Thyroid gland (tissue), 4 donors: ENCODE measurements around the gene SNRPB2. TPM values are rescaled to one million over a fixed set of nuclear protein-coding genes. Genes with fewer than 3 reads are reported as not detected.

Experiments
- DNase-seq, 2 donors: peaks; one replicate each; pipeline ENCODE4 v3.0.0-alpha.2; 2019
- H3K27ac ChIP-seq, 3 donors: fragments of 200-600 bp; sonication (generic); 1 replicate in 2 of 3; 2 replicates in 1 of 3; pipeline ENCODE4 v1.5.1; 2016 to 2019; ENCODE audit warnings: mild to moderate bottlenecking in 1 of 3, moderate library complexity in 1 of 3
- H3K27me3 ChIP-seq: fragments of 200-600 bp; sonication (generic); one replicate; pipeline ENCODE4 v1.5.1; 2019
- H3K36me3 ChIP-seq, 2 donors: fragments of 200-600 bp; sonication (generic); one replicate each; pipeline ENCODE4 v1.5.1; 2016 to 2019
- H3K4me1 ChIP-seq, 2 donors: fragments of 200-600 bp; sonication (generic); one replicate each; pipeline ENCODE4 v1.5.1; 2017 to 2019
- H3K4me3 ChIP-seq, 3 donors: fragments of 200-600 bp; sonication (generic); replicated peaks in 1 of 3; 1 replicate in 2 of 3; 2 replicates in 1 of 3; pipeline ENCODE4 v1.5.1; 2016; ENCODE audit warnings: mild to moderate bottlenecking in 1 of 3
- H3K9me3 ChIP-seq: fragments of 200-600 bp; sonication (generic); one replicate; pipeline ENCODE4 v1.5.1; 2017
- POLR2A ChIP-seq, 2 donors: fragments of 450-650 bp; IDR thresholded peaks; one replicate each; pipeline ENCODE4 v1.6.1; 2017; ENCODE audit warnings: antibody characterized with exemption in 2 of 2, mild to moderate bottlenecking in 2 of 2, moderate library complexity in 1 of 2
- WGBS, 2 donors: methylation state at CpG; one replicate each; pipeline ENCODE4 v1.1.5; 2017; 5-methylcytosine and 5-hydroxymethylcytosine counted together
- intact Hi-C: fragments of 100-400 bp; cut with DNase I; formaldehyde crosslinking; loops from one replicate; pipeline ENCODE4 v1.15.1; 2023
- total RNA-seq, 4 donors: library from RNA; depleted of rRNA; stranded (reverse); fragments of >200 nt; gene quantifications; one replicate each; pipeline ENCODE4 v1.2.3, GENCODE V29; 2016
- TF ChIP-seq, protein P1 (sequence below), 6 experiments: fragments of 200-600 bp in 3 of 6; fragments of 450-650 bp in 3 of 6; sonication (generic) in 3 of 6; IDR thresholded peaks; one replicate each; pipeline ENCODE4 v1.5.1; 2016 to 2019; ENCODE audit warnings: antibody characterized with exemption in 6 of 6, mild to moderate bottlenecking in 2 of 6, inconsistent platforms in 1 of 6, moderate library complexity in 1 of 6

SNRPB2 gene
- 10 to 100 TPM; 24.8 to 42.0 (median 35.2) TPM for total RNA-seq

GRCh38 chr20:16729565-16730460 lies at the start of gene SNRPB2:
Gene SNRPB2, plus strand, starts transcription at chr20:16730026. Its CDS starts 1,677 bp downstream, at chr20:16731703.
- intact Hi-C loops: no loop called here

DNA sequence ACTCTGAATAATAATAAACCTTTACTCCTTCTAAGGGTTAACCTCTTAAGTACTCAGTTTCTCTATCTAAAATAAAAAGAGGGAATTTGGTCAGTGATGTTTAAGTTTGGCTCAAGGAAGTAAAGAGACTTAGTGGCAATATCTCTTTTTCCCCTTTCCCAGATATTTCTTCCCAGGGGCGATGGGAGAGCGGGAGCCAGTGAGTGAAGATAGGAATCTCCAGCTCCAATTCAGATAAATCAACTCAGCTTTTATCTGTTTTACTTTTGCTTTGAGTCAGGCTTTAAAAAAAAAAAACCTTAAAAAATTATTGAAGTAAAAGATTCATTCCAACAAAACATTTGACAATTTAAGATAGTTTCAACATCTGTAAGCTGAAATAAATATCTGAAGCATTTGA lies 45.4 kb upstream of the SNRPB2 start:
- Histone ChIP-seq H3K36me3 (no peaks in the 10 kb centered on the region), H3K4me3 (no peak overlapping the region), H3K27me3 (no peaks in the 10 kb centered on the region), H3K4me1 (no peaks in the 10 kb centered on the region), H3K9me3 (no peaks in the 10 kb centered on the region), H3K27ac (no peak overlapping the region)
- TF ChIP-seq, protein P1, sequence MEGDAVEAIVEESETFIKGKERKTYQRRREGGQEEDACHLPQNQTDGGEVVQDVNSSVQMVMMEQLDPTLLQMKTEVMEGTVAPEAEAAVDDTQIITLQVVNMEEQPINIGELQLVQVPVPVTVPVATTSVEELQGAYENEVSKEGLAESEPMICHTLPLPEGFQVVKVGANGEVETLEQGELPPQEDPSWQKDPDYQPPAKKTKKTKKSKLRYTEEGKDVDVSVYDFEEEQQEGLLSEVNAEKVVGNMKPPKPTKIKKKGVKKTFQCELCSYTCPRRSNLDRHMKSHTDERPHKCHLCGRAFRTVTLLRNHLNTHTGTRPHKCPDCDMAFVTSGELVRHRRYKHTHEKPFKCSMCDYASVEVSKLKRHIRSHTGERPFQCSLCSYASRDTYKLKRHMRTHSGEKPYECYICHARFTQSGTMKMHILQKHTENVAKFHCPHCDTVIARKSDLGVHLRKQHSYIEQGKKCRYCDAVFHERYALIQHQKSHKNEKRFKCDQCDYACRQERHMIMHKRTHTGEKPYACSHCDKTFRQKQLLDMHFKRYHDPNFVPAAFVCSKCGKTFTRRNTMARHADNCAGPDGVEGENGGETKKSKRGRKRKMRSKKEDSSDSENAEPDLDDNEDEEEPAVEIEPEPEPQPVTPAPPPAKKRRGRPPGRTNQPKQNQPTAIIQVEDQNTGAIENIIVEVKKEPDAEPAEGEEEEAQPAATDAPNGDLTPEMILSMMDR (IDR thresholded peaks at IDR 0.05): no peak
- TF ChIP-seq POLR2A (IDR thresholded peaks at IDR 0.05): no peak
- WGBS, 2 donors: 89 to 96% methylated on average over 2 of the region's 2 CpGs
- intact Hi-C loops: no loop called here
- no peak for DNase-seq

More at GRCh38 chr20:16729565-16730460, at the start of gene SNRPB2:
- Histone ChIP-seq H3K4me3 (peak within 1 kb of the TSS; percentile 59 to 94 (median 91)), H3K4me1 (peaks cover 12% of the 10 kb centered on the region in 2 donors), H3K27me3 (no peaks in the 10 kb centered on the region), H3K27ac (peak within 1 kb of the TSS; percentile 66 to 77 (median 71)), H3K9me3 (no peaks in the 10 kb centered on the region), H3K36me3 (peaks cover 6 to 22% of the 10 kb centered on the region in 2 donors)
- WGBS, 2 donors: 5% methylated on average over 54 to 57 of the region's 57 CpGs
- TF ChIP-seq POLR2A (IDR thresholded peaks at IDR 0.05): peak in 1 of 2 donors; percentile 69
- TF ChIP-seq, protein P1 (IDR thresholded peaks at IDR 0.05): no peak
- DNase-seq: peak; percentile 94 to 95

DNA sequence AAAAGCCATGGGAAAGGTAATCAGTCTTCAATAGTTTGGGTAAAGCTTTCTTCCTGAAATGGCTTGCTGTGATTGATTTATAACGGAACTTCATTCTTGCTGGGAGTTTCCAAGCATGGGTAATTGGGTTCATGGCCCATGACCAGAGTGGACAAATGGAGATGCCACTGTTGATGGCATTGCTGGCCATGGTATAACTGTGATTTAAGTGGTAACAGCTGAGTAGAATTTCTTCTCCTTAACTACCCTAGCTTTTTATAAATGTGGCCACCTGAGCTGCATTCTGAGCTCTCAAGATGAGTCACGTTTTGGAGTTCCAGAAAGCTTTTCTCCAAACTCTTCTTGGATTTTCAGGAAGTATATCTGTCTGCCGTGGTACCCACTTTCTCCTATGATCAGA lies 39.9 kb upstream of the SNRPB2 start:
- no peaks in the 10 kb centered on the region for H3K9me3 ChIP-seq
- TF ChIP-seq, protein P1 (IDR thresholded peaks at IDR 0.05): no peak
- TF ChIP-seq POLR2A (IDR thresholded peaks at IDR 0.05): no peak

DNA sequence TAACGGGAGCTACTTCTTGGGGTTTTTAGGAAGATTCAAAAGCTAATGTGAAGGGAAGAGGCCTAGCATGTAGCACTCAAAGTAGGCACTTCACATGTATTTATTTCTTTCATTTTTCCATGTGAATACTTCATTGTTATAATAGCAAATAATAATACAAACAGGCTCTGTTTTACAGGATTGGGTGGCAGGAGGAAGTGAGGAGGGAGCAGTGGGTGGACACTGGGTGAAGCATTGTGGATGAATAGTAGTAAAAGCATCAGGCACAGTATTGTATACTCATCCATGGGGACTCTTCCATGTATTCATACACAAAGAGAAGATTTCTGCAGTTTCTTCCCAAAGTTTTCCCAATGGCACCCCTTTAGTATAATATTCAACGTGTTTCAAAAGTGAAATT lies 38.4 kb upstream of the SNRPB2 start:
- DNase-seq: no peak
- Histone ChIP-seq H3K4me1 (no peaks in the 10 kb centered on the region), H3K27ac (no peak overlapping the region), H3K27me3 (no peaks in the 10 kb centered on the region), H3K9me3 (no peaks in the 10 kb centered on the region), H3K36me3 (no peaks in the 10 kb centered on the region), H3K4me3 (no peak overlapping the region)
- TF ChIP-seq POLR2A (IDR thresholded peaks at IDR 0.05): no peak
- TF ChIP-seq, protein P1 (IDR thresholded peaks at IDR 0.05): no peak
- intact Hi-C loops: no loop called here
- WGBS, 2 donors: 79 to 80% methylated on average over 2 of the region's 2 CpGs

More for the DNA sequence above, 39.9 kb upstream of the SNRPB2 start:
- intact Hi-C loops: no loop called here
- Histone ChIP-seq H3K36me3 (no peaks in the 10 kb centered on the region), H3K27me3 (no peaks in the 10 kb centered on the region), H3K27ac (no peak overlapping the region), H3K4me1 (no peaks in the 10 kb centered on the region), H3K4me3 (no peak overlapping the region)
- 54 to 81% methylated on average over 3 of the region's 3 CpGs for WGBS, 2 donors
- DNase-seq: no peak

- no peak for DNase-seq
- 66 to 74% methylated on average over 2 of the region's 2 CpGs for WGBS, 2 donors
- no peaks in the 10 kb centered on the region for H3K4me1 ChIP-seq
- H3K27me3 ChIP-seq: no peaks in the 10 kb centered on the region
- intact Hi-C loops: no loop called here
- no peaks in the 10 kb centered on the region for H3K9me3 ChIP-seq
- no peak for TF ChIP-seq POLR2A (IDR thresholded peaks at IDR 0.05)
- TF ChIP-seq, protein P1 (IDR thresholded peaks at IDR 0.05): no peak
- H3K27ac ChIP-seq: no peak overlapping the region
- H3K36me3 ChIP-seq: no peaks in the 10 kb centered on the region
- no peak overlapping the region for H3K4me3 ChIP-seq
Observed at GRCh38 chr20:16692009-16692408, 37.8 kb upstream of the SNRPB2 start.
